ENCODE results near the gene OR10J5. TPM values are rescaled to one million over a fixed set of nuclear protein-coding genes. Genes with fewer than 3 reads are reported as not detected.
"Not testable (repeated sequence)": the region's sequence is repeated elsewhere in the genome, so short reads cannot be mapped to it uniquely, and the experiment has no call there.

OR10J5 gene
- total RNA-seq, 2 donors from 2014 or later, result not detected

DNA sequence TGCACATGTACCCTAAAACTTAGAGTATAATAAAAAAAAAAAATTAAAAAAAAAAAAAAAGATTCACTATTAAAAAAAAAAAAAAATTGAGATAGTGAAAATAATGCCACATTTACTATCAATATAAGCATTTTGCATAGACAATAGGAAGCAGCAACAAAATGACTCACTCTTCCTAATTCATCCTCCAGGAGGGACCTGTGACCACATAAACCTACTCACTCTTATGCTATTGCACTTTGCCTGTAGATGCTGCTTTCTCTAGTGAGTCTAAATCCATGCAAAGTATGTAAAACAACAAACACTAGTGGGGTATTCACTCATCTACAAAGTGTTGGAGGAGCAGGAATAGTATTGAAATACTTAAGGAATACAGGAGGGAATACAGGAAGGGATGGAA lies 2.9 kb downstream of the OR10J5 start:
- Histone ChIP-seq H3K27ac (no peak overlapping the region), H3K27me3 (no peaks in the 10 kb centered on the region), H3K4me3 (no peak overlapping the region), H3K36me3 (no peaks in the 10 kb centered on the region), H3K9me3 (peaks cover 0 to 2% of the 10 kb centered on the region in 2 donors), H3K4me1 (no peaks in the 10 kb centered on the region)
- DNase-seq (ENCODE audit: low spot score), result no peak
- TF ChIP-seq CTCF (IDR thresholded peaks at IDR 0.05), result no peak

GRCh38 chr1:159524792-159525191 lies 11.0 kb downstream of the OR10J5 start:
- H3K4me1 ChIP-seq; H3K4me3 ChIP-seq; H3K27me3 ChIP-seq; H3K36me3 ChIP-seq; H3K27ac ChIP-seq; DNase-seq (ENCODE audit: low spot score): not testable (repeated sequence)
- peaks cover 0 to 15% of the 10 kb centered on the region in 2 donors for H3K9me3 ChIP-seq

DNA sequence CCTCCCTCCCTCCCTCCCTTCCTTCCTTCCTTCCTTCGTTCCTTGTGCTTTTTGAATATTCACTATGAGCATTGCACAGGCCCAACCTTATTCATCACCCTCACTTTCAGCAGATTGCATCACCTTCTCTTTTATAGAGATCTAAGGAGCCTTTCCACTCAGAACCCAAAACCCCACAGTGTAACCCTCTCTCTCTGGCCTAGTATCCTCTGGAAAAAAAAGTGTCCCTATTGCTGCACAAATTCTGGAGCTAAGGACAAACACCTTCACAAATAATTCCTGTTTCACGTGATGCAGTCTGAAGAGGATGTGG lies 25.6 kb downstream of the OR10J5 start:
- H3K27ac ChIP-seq, result no peak overlapping the region
- H3K27me3 ChIP-seq, result no peaks in the 10 kb centered on the region
- H3K4me1 ChIP-seq, result no peaks in the 10 kb centered on the region
- no peak for TF ChIP-seq CTCF (IDR thresholded peaks at IDR 0.05)
- H3K9me3 ChIP-seq, result peaks cover 0 to 21% of the 10 kb centered on the region in 2 donors
- no peak overlapping the region for H3K4me3 ChIP-seq
- no peaks in the 10 kb centered on the region for H3K36me3 ChIP-seq
- DNase-seq (ENCODE audit: low spot score), result no peak

- no peak overlapping the region for H3K4me3 ChIP-seq
- no peaks in the 10 kb centered on the region for H3K4me1 ChIP-seq
- peaks cover 0 to 26% of the 10 kb centered on the region in 2 donors for H3K9me3 ChIP-seq
- no peak overlapping the region for H3K27ac ChIP-seq
- H3K27me3 ChIP-seq, result no peaks in the 10 kb centered on the region
- no peaks in the 10 kb centered on the region for H3K36me3 ChIP-seq
- no peak for DNase-seq (ENCODE audit: low spot score)
- TF ChIP-seq CTCF (IDR thresholded peaks at IDR 0.05), result no peak
Measured at GRCh38 chr1:159509440-159510228, 26.2 kb downstream of the OR10J5 start.

DNA sequence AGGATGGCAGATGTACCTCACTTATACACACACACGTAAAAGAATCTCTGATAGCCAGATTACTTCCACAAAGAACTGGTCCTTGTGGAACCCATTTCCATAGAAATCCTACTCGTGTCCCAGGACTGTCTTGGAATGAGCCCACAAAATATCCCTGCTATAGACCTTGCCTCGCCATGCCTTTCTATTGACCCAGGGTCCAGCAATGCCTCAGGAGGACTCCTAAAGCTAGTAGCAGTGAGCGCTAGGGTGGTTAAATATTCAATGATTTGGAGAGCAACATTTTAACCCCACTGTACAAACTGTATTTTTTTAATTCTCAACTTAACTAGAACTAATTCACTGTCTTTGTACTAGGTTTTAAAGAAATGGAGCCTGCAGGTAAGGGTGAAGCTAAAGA lies 26.9 kb downstream of the OR10J5 start:
- Histone ChIP-seq H3K27ac (no peak overlapping the region), H3K4me3 (no peak overlapping the region), H3K4me1 (no peaks in the 10 kb centered on the region), H3K9me3 (peaks cover 0 to 27% of the 10 kb centered on the region in 2 donors), H3K27me3 (no peaks in the 10 kb centered on the region), H3K36me3 (no peaks in the 10 kb centered on the region)
- TF ChIP-seq CTCF (IDR thresholded peaks at IDR 0.05), result no peak
- no peak for DNase-seq (ENCODE audit: low spot score)

- H3K4me1 ChIP-seq, result no peaks in the 10 kb centered on the region
- no peak for DNase-seq (ENCODE audit: low spot score)
- H3K27me3 ChIP-seq, result no peaks in the 10 kb centered on the region
- H3K4me3 ChIP-seq, result no peak overlapping the region
- H3K27ac ChIP-seq, result no peak overlapping the region
- H3K9me3 ChIP-seq, result peaks cover 0 to 27% of the 10 kb centered on the region in 2 donors
- TF ChIP-seq CTCF (IDR thresholded peaks at IDR 0.05), result no peak
- no peaks in the 10 kb centered on the region for H3K36me3 ChIP-seq
Measured at GRCh38 chr1:159505676-159506075, 30.1 kb downstream of the OR10J5 start.

Measured in right atrium auricular region (tissue), 2 donors.